GM12874 (cell line): ENCODE measurements around the gene SYNJ1.

ENCODE experiments used
- TF ChIP-seq, protein P1 (sequence below): IDR thresholded peaks from 2 replicates; pipeline ENCODE4 v1.5.1; 2011; ENCODE audit warnings: low read depth, mild to moderate bottlenecking, control low read depth, low read length, moderate library complexity; ENCODE audit not compliant: insufficient read depth

SYNJ1 gene

GRCh38 chr21:32742396-32742795 lies 14.6 kb upstream of the SYNJ1 start:
- TF ChIP-seq, protein P1, sequence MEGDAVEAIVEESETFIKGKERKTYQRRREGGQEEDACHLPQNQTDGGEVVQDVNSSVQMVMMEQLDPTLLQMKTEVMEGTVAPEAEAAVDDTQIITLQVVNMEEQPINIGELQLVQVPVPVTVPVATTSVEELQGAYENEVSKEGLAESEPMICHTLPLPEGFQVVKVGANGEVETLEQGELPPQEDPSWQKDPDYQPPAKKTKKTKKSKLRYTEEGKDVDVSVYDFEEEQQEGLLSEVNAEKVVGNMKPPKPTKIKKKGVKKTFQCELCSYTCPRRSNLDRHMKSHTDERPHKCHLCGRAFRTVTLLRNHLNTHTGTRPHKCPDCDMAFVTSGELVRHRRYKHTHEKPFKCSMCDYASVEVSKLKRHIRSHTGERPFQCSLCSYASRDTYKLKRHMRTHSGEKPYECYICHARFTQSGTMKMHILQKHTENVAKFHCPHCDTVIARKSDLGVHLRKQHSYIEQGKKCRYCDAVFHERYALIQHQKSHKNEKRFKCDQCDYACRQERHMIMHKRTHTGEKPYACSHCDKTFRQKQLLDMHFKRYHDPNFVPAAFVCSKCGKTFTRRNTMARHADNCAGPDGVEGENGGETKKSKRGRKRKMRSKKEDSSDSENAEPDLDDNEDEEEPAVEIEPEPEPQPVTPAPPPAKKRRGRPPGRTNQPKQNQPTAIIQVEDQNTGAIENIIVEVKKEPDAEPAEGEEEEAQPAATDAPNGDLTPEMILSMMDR, result no peak

- TF ChIP-seq, protein P1, result no peak
Measured at GRCh38 chr21:32741336-32741735, 13.5 kb upstream of the SYNJ1 start.

DNA sequence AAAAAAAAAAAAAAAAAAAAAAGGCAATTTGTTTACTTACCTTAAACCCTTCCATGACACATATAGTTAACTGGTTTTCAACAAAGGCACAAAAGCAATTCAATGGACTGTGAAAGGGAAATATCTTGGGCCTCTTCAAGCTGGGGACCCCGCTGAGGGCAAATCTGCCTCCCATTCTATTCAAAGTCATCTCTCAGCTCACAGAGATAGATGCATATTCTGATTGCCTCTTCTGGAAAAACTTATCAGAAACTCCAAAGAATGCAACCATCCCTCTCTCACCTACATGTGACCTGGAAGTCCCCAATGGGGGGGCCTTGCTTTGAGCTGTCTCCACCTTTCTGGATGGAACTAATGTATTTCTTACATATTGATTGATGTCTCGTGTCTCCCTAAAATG lies 12.1 kb upstream of the SYNJ1 start:
- TF ChIP-seq, protein P1, result no peak

DNA sequence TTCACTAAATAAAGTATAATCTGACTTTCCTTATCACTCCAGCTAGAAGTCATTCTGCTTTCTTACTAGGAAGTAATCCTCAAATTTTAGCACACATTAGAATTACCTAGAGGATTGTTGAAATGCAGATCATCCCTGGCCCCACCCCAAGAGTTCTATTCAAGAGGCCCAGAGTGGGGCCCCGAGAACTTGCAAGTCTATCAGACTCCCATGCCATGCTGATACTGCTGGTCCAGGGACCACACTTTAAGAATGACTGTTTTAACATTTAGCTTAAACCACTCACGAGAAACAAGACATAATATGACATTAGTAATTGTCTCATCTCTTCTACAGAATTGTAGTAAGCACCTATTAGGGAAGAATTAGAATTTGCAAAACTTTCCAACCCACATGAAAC lies 7.7 kb upstream of the SYNJ1 start:
- TF ChIP-seq, protein P1, result no peak

GRCh38 chr21:32733990-32734613 lies 6.3 kb upstream of the SYNJ1 start:
- TF ChIP-seq, protein P1, result no peak

- TF ChIP-seq, protein P1, result no peak
Measured at GRCh38 chr21:32733356-32733755, 5.5 kb upstream of the SYNJ1 start.

GRCh38 chr21:32732544-32732943 lies 4.7 kb upstream of the SYNJ1 start:
- TF ChIP-seq, protein P1, result no peak
